Neuronal stem cell (in vitro differentiated cells): Measurements from ENCODE around the gene MRPS9.

Experiments
- DNase-seq: peaks from one replicate; pipeline ENCODE4 v3.0.0-alpha.2; 2013; ENCODE audit warnings: low spot score
- H2AFZ ChIP-seq: one replicate; pipeline ENCODE4 v1.6.1; 2013; ENCODE audit warnings: mild to moderate bottlenecking, low read length, inconsistent platforms
- H2AK5ac ChIP-seq: 2 replicates; pipeline ENCODE4 v1.6.1; 2013; ENCODE audit warnings: low read depth, mild to moderate bottlenecking, inconsistent platforms, low read length, moderate library complexity, mixed read lengths
- H2BK120ac ChIP-seq: 2 replicates; pipeline ENCODE4 v1.6.1; 2013; ENCODE audit warnings: low read depth, mild to moderate bottlenecking, inconsistent platforms, low read length, moderate library complexity, mixed read lengths
- H2BK12ac ChIP-seq: one replicate; pipeline ENCODE4 v1.6.1; 2013; ENCODE audit warnings: low read length, inconsistent platforms
- H2BK15ac ChIP-seq: 2 replicates; pipeline ENCODE4 v1.6.1; 2013; ENCODE audit warnings: mild to moderate bottlenecking, low read length, inconsistent platforms, mixed read lengths
- H2BK5ac ChIP-seq: one replicate; pipeline ENCODE4 v1.6.1; 2013; ENCODE audit warnings: inconsistent platforms, mild to moderate bottlenecking, low read length, moderate library complexity
- H3K14ac ChIP-seq: one replicate; pipeline ENCODE4 v1.6.1; 2013; ENCODE audit warnings: low read length, inconsistent platforms
- H3K18ac ChIP-seq: 2 replicates; pipeline ENCODE4 v1.6.1; 2013; ENCODE audit warnings: low read length, inconsistent platforms
- H3K23ac ChIP-seq: 2 replicates; pipeline ENCODE4 v1.6.1; 2013; ENCODE audit warnings: low read depth, mild to moderate bottlenecking, mixed read lengths, low read length, inconsistent platforms; ENCODE audit not compliant: poor library complexity
- H3K27ac ChIP-seq: replicated peaks from 3 replicates; pipeline ENCODE4 v1.5.1; 2013; ENCODE audit warnings: low read length, inconsistent platforms
- H3K27me3 ChIP-seq, 3 experiments: 2 replicates each; pipeline ENCODE4 v1.6.1; 2013; ENCODE audit warnings: low read length in 3 of 3, mild to moderate bottlenecking in 2 of 3, inconsistent platforms in 1 of 3, low read depth in 1 of 3, mixed read lengths in 1 of 3, moderate library complexity in 1 of 3; ENCODE audit not compliant: control insufficient read depth in 3 of 3, insufficient read depth in 3 of 3
- H3K36me3 ChIP-seq, 2 donors: replicated peaks in 1 of 2; 2 replicates each; pipeline ENCODE4 v1.6.1; 2013; ENCODE audit warnings: low read length in 2 of 2; ENCODE audit not compliant: control insufficient read depth in 2 of 2, insufficient read depth in 2 of 2
- H3K4ac ChIP-seq: 2 replicates; pipeline ENCODE4 v1.6.1; 2013; ENCODE audit warnings: inconsistent platforms, mild to moderate bottlenecking, low read length, moderate library complexity
- H3K4me1 ChIP-seq, 2 donors: 1 replicate in 1 of 2; 2 replicates in 1 of 2; pipeline ENCODE4 v1.6.1; 2013; ENCODE audit warnings: low read length in 2 of 2, low read depth in 1 of 2; ENCODE audit not compliant: control insufficient read depth in 2 of 2, insufficient read depth in 1 of 2
- H3K4me2 ChIP-seq: one replicate; pipeline ENCODE4 v1.6.1; 2013; ENCODE audit warnings: mild to moderate bottlenecking, low read length, inconsistent platforms; ENCODE audit not compliant: insufficient read depth, poor library complexity, severe bottlenecking
- H3K4me3 ChIP-seq, 2 donors: 2 replicates each; pipeline ENCODE4 v1.5.1; 2013; ENCODE audit warnings: low read length in 2 of 2, mild to moderate bottlenecking in 2 of 2, inconsistent platforms in 1 of 2, moderate library complexity in 1 of 2
- H3K79me1 ChIP-seq: one replicate; pipeline ENCODE4 v1.6.1; 2013; ENCODE audit warnings: low read depth, mild to moderate bottlenecking, inconsistent platforms, low read length, moderate library complexity
- H3K9ac ChIP-seq: one replicate; pipeline ENCODE4 v1.6.1; 2013; ENCODE audit warnings: mild to moderate bottlenecking, low read depth, low read length, inconsistent platforms; ENCODE audit not compliant: poor library complexity
- H3K9me3 ChIP-seq, 2 donors: replicated peaks in 1 of 2; 2 replicates each; pipeline versions ENCODE3 to v1.6.1; 2013; ENCODE audit warnings: low read length in 2 of 2, mild to moderate bottlenecking in 2 of 2, inconsistent platforms in 1 of 2, low read depth in 1 of 2, mixed read lengths in 1 of 2, moderate library complexity in 1 of 2; ENCODE audit not compliant: control insufficient read depth in 2 of 2, insufficient read depth in 1 of 2
- H4K8ac ChIP-seq: one replicate; pipeline ENCODE4 v1.6.1; 2013; ENCODE audit warnings: low read depth, mild to moderate bottlenecking, inconsistent platforms, low read length, moderate library complexity
- H4K91ac ChIP-seq: one replicate; pipeline ENCODE4 v1.6.1; 2013; ENCODE audit warnings: low read length, low read depth, mild to moderate bottlenecking, inconsistent platforms; ENCODE audit not compliant: poor library complexity
- WGBS, 2 donors: extraction: QIAGEN DNeasy Blood & Tissue Kit; methylation state at CpG; one replicate each; pipeline ENCODE4 v1.1.7; 2013; ENCODE audit warnings: missing lambda C conversion rate in 2 of 2, mixed read lengths in 1 of 2; ENCODE audit not compliant: insufficient read length in 2 of 2, insufficient replicate concordance in 1 of 2; ENCODE audit errors: extremely low coverage in 2 of 2; 5-methylcytosine and 5-hydroxymethylcytosine counted together

MRPS9 gene

DNA sequence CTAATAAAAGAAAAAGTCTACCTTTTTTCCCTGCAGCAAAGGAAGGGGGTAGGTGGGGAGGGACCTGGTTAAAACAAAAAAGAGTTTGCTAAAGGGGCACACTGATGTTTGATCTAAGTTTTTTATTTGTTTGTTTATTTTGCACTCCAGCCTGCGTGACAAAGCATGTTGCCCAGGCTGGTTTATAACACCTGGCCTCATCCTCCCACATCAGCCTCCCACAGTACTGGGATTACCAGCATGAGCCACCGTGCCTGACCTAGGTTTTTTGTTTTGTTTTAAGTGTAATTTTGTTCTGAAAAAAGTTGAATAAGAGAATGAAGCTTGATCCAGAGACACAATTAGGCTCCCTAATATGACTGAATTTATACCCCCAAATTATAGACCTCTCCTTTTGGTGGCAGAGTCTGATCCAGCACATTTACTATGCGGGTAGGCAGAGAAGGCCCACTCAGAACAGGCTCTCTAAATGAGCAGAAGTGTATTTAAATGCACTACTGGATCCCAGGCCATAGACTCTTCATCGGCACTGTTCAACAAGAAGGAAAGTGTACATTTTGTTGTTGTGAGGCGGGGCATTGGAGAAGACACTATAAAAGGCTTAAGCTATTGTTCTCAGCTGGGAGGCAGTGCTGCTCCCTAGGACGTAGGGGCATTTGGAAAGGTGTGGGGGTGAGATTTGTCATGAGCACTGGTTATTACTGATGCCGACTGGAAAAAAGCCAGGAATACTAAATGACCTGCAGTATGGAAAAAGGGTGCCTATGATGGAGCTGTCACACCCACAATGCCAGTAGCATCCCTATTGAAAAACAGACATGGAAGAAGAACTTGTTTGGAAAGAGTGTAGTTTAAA is 32.4 kb downstream of the MRPS9 start:
- Histone ChIP-seq H2BK12ac (no peak overlapping the region), H2BK120ac (no peak overlapping the region), H3K23ac (no peak overlapping the region), H2BK5ac (no peak overlapping the region), H3K9ac (no peak overlapping the region), H3K18ac (no peak overlapping the region), H3K79me1 (no peaks in the 10 kb centered on the region), H2AK5ac (no peak overlapping the region), H3K4me3 (no peak overlapping the region), H3K14ac (no peak overlapping the region), H3K27me3 (no peaks in the 10 kb centered on the region), H3K36me3 (peaks cover 0 to 7% of the 10 kb centered on the region in 2 donors), H3K9me3 (no peaks in the 10 kb centered on the region), H2BK15ac (no peak overlapping the region), H4K91ac (no peak overlapping the region), H3K27ac (no peak overlapping the region), H2AFZ (no peak overlapping the region), H3K4me1 (peaks cover 0 to 6% of the 10 kb centered on the region in 2 donors), H4K8ac (no peak overlapping the region), H3K4ac (no peak overlapping the region), H3K4me2 (no peak overlapping the region)
- DNase-seq: no peak
- no CpG with 5 or more reads among the region's 7 CpGs for WGBS, 2 donors

DNA sequence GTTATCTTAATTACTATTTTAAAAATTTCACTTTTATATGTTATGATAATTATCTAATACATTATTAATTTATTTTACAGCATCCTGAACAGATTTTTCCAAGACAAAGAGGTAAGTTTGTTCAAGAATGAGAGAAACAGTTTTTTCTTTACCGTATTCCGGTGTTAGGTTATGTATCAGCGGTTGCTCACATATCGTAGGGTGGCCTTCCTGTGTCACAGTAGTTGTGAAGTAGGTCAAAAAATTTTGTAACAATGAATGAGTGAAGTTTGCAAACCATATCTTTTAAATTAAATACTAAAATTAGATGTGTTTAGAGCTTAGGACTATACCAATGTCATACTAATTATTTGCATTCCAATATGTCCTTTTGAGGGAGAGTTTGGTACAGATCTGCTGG is 33.5 kb downstream of the MRPS9 start:
- no peaks in the 10 kb centered on the region for H3K27me3 ChIP-seq
- no CpG with 5 or more reads among the region's 4 CpGs for WGBS, 2 donors

DNA sequence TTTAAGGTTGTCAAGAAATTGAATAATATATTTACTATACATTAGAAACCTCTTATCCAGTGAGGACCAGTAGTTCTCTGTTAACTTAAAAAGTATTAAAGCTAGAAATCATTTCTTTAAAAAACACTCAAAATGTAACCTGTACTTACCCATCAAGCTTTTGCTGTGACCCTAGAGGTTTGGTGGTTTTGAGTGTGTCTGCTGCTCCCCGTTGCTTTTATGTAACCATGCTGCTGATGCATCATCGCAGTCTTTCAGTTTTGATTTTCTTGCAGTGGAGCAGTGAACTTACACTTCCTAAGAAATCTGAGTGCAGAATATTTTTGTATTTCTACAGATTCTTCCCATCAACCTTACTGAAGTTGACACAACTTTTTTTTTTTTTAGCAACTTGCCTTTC is 34.2 kb downstream of the MRPS9 start:
- Histone ChIP-seq H3K14ac (no peak overlapping the region), H3K23ac (no peak overlapping the region), H4K91ac (no peak overlapping the region), H2BK5ac (no peak overlapping the region), H4K8ac (no peak overlapping the region), H3K79me1 (no peaks in the 10 kb centered on the region), H3K4me1 (peaks cover 0 to 4% of the 10 kb centered on the region in 2 donors), H2BK12ac (no peak overlapping the region), H3K4me3 (no peak overlapping the region), H3K27me3 (no peaks in the 10 kb centered on the region), H3K9ac (no peak overlapping the region), H3K18ac (no peak overlapping the region), H2AFZ (no peak overlapping the region), H3K4me2 (no peak overlapping the region), H2BK15ac (no peak overlapping the region), H3K36me3 (peaks cover 0 to 7% of the 10 kb centered on the region in 2 donors), H3K27ac (no peak overlapping the region), H2BK120ac (no peak overlapping the region), H2AK5ac (no peak overlapping the region), H3K9me3 (no peaks in the 10 kb centered on the region), H3K4ac (no peak overlapping the region)
- no peak for DNase-seq
- WGBS, 2 donors: no CpG with 5 or more reads among the region's 2 CpGs

More for the DNA sequence above, 33.5 kb downstream of the MRPS9 start:
- Histone ChIP-seq H3K4ac (no peak overlapping the region), H2BK5ac (no peak overlapping the region), H3K4me3 (no peak overlapping the region), H3K23ac (no peak overlapping the region), H4K8ac (no peak overlapping the region), H3K27ac (no peak overlapping the region), H3K18ac (no peak overlapping the region), H2BK15ac (no peak overlapping the region), H3K9ac (no peak overlapping the region), H3K4me2 (no peak overlapping the region), H3K36me3 (peaks cover 0 to 7% of the 10 kb centered on the region in 2 donors), H3K4me1 (peaks cover 0 to 6% of the 10 kb centered on the region in 2 donors), H2AFZ (no peak overlapping the region), H4K91ac (no peak overlapping the region), H2BK12ac (no peak overlapping the region), H2AK5ac (no peak overlapping the region), H3K14ac (no peak overlapping the region), H3K79me1 (no peaks in the 10 kb centered on the region), H2BK120ac (no peak overlapping the region), H3K9me3 (no peaks in the 10 kb centered on the region)
- no peak for DNase-seq

DNA sequence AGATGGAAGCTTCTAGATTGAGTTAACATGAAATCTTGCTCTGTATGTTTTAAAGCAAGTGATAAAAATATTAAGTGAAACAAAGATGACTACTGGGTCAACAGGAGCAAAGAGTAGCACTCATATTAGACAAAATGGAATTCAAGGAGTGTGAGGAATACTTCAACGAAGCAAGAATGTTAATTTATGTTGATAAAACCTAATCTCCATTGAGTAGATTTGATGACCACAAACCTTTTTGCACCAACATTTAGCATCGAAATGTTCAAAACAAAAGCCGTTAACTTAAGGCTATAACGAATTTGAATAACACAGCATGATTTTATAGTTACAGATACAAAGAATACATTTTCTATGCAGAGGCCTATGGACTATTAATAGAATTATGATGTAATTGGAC is 35.7 kb downstream of the MRPS9 start:
- DNase-seq: no peak
- Histone ChIP-seq H3K36me3 (peaks cover 0 to 7% of the 10 kb centered on the region in 2 donors), H2BK120ac (no peak overlapping the region), H3K23ac (no peak overlapping the region), H3K9me3 (no peaks in the 10 kb centered on the region), H2BK15ac (no peak overlapping the region), H2BK12ac (no peak overlapping the region), H3K18ac (no peak overlapping the region), H3K4me1 (peaks cover 0 to 4% of the 10 kb centered on the region in 2 donors), H3K4me2 (no peak overlapping the region), H3K79me1 (no peaks in the 10 kb centered on the region), H2AFZ (no peak overlapping the region), H3K14ac (no peak overlapping the region), H2BK5ac (no peak overlapping the region), H2AK5ac (no peak overlapping the region), H4K91ac (no peak overlapping the region), H3K4me3 (no peak overlapping the region), H3K4ac (no peak overlapping the region), H4K8ac (no peak overlapping the region), H3K27ac (no peak overlapping the region), H3K9ac (no peak overlapping the region), H3K27me3 (no peaks in the 10 kb centered on the region)
- WGBS, 2 donors: no CpG with 5 or more reads among the region's 4 CpGs
